Activated CD4-positive, alpha-beta T cell treated with anti-CD3 and anti-CD28 coated beads, Interleukin-2, amount 10 ng/mL, durations not matched to agents 24 days and 14 days (primary cell): ENCODE data around the gene HTR2B. TPM values are rescaled to one million over a fixed set of nuclear protein-coding genes. Genes with fewer than 3 reads are reported as not detected.
A peak's percentile ranks its signal among the peaks of the same experiment; 100 is the strongest.
"Not testable (repeated sequence)": the region's sequence is repeated elsewhere in the genome, so short reads cannot be mapped to it uniquely, and the experiment has no call there.

Experiments
- DNase-seq: peaks from one replicate; pipeline ENCODE4 v3.0.0; 2022
- H3K27ac Mint-ChIP-seq: one replicate; pipeline ENCODE4 v1.8.0; 2022; ENCODE audit warnings: mild to moderate bottlenecking, mixed read lengths
- H3K27me3 Mint-ChIP-seq: one replicate; pipeline ENCODE4 v1.8.0; 2022; ENCODE audit warnings: mixed read lengths
- H3K36me3 Mint-ChIP-seq: one replicate; pipeline ENCODE4 v1.8.0; 2022; ENCODE audit warnings: low read depth, mild to moderate bottlenecking, mixed read lengths
- H3K4me1 Mint-ChIP-seq: one replicate; pipeline ENCODE4 v1.8.0; 2021; ENCODE audit warnings: mixed read lengths
- H3K4me3 Mint-ChIP-seq: one replicate; pipeline ENCODE4 v1.8.0; 2022; ENCODE audit warnings: mild to moderate bottlenecking, moderate library complexity, mixed read lengths
- H3K9me3 Mint-ChIP-seq: one replicate; pipeline ENCODE4 v1.8.0; 2021; ENCODE audit warnings: mixed read lengths
- intact Hi-C: fragments of 100-400 bp; cut with micrococcal nuclease; formaldehyde crosslinking; loops from one replicate; pipeline ENCODE4 v1.15.1; 2023
- total RNA-seq: library from RNA; stranded (reverse); gene quantifications from 2 replicates; pipeline ENCODE4 v1.2.3, GENCODE V29; 2022

The HTR2B gene
- total RNA-seq, 1 donor from 2014 or later, result 0.09 TPM

DNA sequence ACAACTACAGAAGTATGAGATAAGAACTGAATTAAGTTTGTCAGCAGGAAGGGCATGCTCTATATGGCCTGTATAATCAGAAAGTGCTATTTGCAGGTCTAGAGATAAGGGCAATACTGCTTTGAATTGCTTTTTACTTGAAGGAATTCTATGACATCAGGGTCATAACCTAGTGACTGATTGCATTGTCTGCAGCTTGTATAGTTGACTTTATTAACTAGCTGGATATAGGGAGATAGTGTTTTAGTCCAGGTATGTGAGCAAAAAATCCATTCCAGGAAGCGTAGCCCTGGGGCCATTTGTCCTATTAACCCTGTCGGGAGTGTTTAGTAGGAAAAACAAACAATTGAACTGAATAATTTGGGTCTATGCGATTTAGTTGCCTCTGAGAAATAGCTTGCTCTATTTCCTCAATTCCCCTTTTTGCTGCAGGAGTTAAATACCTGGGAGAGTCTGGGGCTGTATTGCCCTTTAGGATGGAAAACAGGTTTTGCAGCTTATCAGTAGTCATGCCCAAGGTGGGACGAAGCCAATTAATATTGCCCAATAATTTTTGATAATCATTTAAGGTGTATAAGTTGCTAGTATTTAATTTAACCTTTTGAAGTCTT, 30.0 kb downstream of the HTR2B start:
- Mint-ChIP-seq H3K4me1 (no peaks in the 10 kb centered on the region), H3K27me3 (no peaks in the 10 kb centered on the region), H3K4me3 (no peak overlapping the region), H3K9me3 (peaks cover 10% of the 10 kb centered on the region), H3K27ac (no peak overlapping the region), H3K36me3 (peaks cover 68% of the 10 kb centered on the region)
- intact Hi-C loops, result no loop called here
- DNase-seq, result no peak

DNA sequence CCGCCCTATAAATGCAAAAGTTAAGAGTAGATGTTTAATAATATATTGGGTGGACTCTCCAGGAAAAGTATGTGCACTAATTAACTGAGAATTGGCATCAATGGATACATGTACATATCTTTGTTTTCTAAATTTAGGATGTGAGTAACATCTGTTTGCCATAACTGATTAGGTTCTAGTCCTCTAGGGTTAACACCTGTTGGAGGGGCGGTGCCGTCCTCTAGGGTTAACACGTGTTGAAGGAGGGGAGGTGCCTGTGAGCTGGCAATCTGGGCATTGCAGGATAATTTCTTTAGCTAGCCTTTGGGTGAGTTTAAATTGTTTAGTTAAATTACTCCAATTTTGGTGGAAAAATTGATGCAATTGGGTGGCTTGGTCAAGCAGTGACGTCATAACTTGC, 30.9 kb downstream of the HTR2B start:
- Mint-ChIP-seq H3K27me3 (no peaks in the 10 kb centered on the region), H3K4me1 (no peaks in the 10 kb centered on the region), H3K4me3 (no peak overlapping the region), H3K36me3 (peaks cover 64% of the 10 kb centered on the region), H3K27ac (no peak overlapping the region), H3K9me3 (peaks cover 9% of the 10 kb centered on the region)
- no peak for DNase-seq
- intact Hi-C loops, result no loop called here

DNA sequence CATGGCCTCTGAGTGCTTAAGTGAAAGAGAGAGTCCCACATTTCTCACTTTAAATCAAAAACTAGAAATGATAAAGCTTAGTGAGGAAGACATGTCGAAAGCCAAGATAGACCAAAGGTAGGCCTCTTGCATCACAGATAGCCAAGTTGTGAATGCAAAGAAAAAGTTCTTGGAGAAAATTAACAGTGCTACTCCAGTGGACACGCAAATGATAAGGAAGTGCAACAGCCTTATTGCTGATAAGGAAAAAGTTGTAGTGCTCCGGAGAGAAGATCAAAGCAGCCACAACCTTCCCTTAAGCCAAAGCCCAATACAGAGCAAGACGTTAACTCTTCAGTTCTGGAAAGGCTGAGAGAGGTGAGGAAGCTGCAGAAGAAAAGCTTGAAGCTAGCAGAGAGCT, 36.1 kb downstream of the HTR2B start:
- Mint-ChIP-seq H3K36me3 (peaks cover 49% of the 10 kb centered on the region), H3K4me1 (no peaks in the 10 kb centered on the region), H3K4me3 (no peak overlapping the region), H3K27me3 (no peaks in the 10 kb centered on the region), H3K9me3 (no peaks in the 10 kb centered on the region), H3K27ac (no peak overlapping the region)
- intact Hi-C loops, result no loop called here
- DNase-seq, result no peak

DNA sequence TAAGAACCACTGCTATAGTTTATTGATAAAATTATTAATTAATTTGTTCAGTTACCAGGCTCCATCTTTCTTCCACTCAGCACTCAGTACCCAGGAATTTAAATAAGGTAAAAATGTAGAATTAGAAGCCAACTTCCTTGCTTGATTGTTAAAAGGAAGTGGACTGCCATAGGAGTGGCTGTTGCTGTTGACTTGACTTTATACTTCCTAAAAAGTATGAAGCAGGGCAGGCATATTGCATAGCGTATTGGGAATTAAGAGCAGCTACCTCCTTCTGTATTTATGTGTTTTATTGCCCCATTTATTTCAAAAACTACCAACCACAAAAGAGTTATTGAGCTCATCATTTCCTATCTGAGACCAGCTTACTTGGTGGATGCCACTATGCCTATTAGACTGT, 40.3 kb downstream of the HTR2B start:
- Mint-ChIP-seq H3K4me3 (no peak overlapping the region), H3K36me3 (peaks cover 61% of the 10 kb centered on the region), H3K27me3 (no peaks in the 10 kb centered on the region), H3K4me1 (no peaks in the 10 kb centered on the region), H3K27ac (no peak overlapping the region), H3K9me3 (no peaks in the 10 kb centered on the region)
- no peak for DNase-seq
- intact Hi-C loops, result no loop called here

DNA sequence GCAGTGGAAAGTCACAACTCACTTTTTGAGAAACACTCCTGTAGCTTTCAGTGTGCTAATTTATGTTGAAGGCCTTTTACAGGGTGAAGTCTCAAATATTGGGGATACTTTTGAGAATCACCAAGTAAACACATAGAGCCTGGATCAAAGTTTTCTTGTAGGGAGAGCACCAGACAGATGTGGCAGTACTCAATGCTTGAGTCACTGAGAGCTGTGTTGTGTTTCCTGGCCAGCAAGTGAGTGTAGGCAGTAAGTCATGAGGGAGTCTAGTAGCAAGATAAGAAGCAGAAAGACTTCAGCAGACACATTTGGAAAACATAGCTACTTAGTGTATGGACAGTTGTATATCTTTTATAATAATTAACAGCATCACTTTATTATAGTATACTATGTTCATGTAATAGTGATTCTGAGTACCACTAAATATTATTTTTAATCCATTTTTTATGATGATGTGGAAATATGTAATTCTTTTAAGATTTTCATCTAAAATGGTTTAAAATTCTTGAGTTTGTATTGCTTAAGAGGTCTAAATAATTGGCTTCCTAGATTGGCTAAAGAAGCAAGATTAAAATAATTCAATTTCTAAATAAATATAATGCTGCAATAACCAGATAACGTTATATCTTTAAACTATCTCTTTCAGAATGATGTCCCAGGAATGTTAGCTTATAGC, 55.3 kb downstream of the HTR2B start:
- intact Hi-C loops, result no loop called here
- Mint-ChIP-seq H3K27me3 (no peaks in the 10 kb centered on the region), H3K27ac (no peak overlapping the region), H3K36me3 (peaks cover 46% of the 10 kb centered on the region), H3K4me3 (no peak overlapping the region), H3K9me3 (no peaks in the 10 kb centered on the region), H3K4me1 (peaks cover 9% of the 10 kb centered on the region)
- peak; percentile 52 for DNase-seq

DNA sequence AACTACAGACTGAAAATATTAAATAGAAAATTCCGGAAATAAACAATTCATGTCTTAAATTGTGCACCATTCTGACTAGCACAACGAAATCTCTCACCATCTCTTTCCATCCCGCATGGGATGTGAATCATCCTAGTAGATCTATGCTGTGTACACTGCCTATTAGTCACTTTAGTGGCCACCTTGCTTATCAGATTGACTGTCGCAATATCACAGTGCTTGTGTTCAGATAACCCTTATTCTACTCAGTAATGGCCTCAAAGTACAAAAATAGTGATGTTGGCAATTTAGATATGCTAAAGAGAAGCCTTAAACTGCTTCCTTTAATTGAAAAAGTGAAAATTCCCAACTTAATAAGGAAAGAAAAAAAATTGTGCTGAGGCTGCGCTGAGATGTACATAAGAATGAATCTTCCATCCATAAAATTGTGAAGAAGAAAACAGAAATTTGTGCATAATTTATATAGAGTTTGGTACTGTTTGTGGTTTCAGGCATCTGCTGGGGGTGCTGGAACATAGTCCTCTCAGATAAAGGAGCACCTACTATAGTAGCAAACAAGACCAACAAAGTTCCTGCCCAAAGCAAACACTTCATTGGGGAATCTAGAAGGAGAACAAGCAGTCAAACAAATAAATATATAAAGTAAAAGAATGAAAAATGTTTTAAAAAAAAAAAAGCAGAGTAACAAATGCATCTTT, 56.2 kb downstream of the HTR2B start:
- Mint-ChIP-seq H3K9me3 (no peaks in the 10 kb centered on the region), H3K27me3 (no peaks in the 10 kb centered on the region), H3K36me3 (peaks cover 47% of the 10 kb centered on the region), H3K4me3 (no peak overlapping the region), H3K27ac (peak overlapping the region; percentile 52), H3K4me1 (peaks cover 9% of the 10 kb centered on the region)
- peak; percentile 55 for DNase-seq
- intact Hi-C loops, result no loop called here

DNA sequence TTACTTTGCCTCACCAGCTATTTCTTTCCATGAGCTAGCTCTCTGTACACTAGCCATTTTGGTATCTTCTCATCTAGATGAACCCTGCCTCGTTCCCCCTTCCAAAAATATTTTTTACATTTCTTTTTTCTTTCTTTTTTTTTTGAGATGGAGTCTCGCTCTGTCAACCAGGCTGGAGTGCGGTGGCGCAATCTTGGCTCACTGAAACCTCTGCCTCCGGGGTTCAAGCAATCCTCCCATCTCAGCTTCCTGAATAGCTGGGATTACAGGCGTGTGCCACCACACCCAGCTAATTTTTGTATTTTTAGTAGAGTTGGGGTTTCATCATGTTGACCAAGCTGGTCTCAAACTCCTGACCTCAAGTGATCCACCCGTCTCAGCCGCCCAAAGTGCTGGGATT, 57.3 kb downstream of the HTR2B start:
- H3K4me3 Mint-ChIP-seq, intact Hi-C loops, H3K9me3 Mint-ChIP-seq, H3K27ac Mint-ChIP-seq, H3K27me3 Mint-ChIP-seq, H3K4me1 Mint-ChIP-seq: not testable (repeated sequence)
- DNase-seq, result peak; percentile 33
- H3K36me3 Mint-ChIP-seq, result peaks cover 53% of the 10 kb centered on the region

DNA sequence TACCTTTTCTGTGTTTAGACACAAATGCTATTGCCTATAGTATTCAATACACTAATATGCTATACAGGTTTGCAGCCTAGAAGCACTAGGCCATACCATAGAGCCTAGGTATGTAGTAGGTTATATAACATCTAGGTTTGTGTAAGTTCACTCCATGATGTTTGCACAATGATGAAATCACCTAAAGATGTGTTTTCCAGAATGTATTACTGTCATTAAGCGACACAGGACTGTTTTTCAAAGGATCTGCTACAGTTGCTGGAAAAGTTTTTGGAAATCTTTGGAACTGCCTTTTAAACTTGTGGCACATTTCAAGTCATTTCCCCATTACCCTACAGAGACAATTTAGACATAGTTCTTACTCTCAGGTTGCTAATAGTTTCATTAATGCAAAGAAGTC, 58.9 kb downstream of the HTR2B start:
- Mint-ChIP-seq H3K36me3 (peaks cover 51% of the 10 kb centered on the region), H3K4me1 (peaks cover 13% of the 10 kb centered on the region), H3K27me3 (no peaks in the 10 kb centered on the region), H3K27ac (no peak overlapping the region), H3K9me3 (no peaks in the 10 kb centered on the region), H3K4me3 (no peak overlapping the region)
- intact Hi-C loops, result no loop called here
- no peak for DNase-seq

DNA sequence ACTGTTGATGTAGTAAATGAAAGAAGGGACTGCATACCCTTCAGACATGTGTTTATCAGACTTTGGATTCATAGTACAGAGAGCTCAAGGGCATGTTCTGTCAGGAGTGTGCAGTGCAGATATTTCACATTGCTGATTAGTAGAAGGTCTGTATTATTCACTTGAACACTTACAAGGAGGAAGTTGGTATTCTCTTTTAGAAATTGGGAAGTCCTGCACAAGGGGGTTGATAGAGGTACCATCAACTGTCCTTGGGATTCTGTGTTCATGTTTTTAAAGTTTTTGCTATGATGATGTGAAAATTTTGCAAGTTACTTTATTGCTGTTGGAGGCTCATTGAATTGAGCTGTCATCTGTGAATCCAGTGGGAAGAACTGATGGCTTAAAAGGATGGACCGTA, 61.5 kb downstream of the HTR2B start:
- no peak overlapping the region for H3K27ac Mint-ChIP-seq
- intact Hi-C loops, result no loop called here
- peaks cover 50% of the 10 kb centered on the region for H3K36me3 Mint-ChIP-seq
- H3K4me3 Mint-ChIP-seq, result no peak overlapping the region
- H3K9me3 Mint-ChIP-seq, result no peaks in the 10 kb centered on the region
- DNase-seq, result no peak
- H3K4me1 Mint-ChIP-seq, result peaks cover 28% of the 10 kb centered on the region
- no peaks in the 10 kb centered on the region for H3K27me3 Mint-ChIP-seq

DNA sequence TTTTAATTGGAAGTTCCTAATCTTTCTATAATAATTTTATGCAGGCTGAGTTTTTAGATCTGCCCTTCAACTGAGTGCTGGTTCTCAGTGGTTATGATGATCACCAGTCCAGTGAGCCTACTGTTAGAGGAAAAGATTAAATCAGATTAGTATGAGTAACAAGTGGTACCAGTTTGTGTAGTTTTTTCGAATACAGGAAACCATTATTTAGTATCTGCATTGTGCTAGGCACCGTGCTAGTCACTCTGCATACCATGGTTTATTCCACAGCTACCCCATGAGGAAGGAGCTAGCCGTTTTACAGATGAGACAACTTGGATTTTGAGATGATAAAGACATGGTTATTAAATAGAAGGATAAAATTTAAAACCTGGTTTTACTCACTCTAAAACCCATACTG, 62.1 kb downstream of the HTR2B start:
- intact Hi-C loops, result no loop called here
- peaks cover 29% of the 10 kb centered on the region for H3K4me1 Mint-ChIP-seq
- no peak for DNase-seq
- no peaks in the 10 kb centered on the region for H3K9me3 Mint-ChIP-seq
- H3K27me3 Mint-ChIP-seq, result no peaks in the 10 kb centered on the region
- H3K27ac Mint-ChIP-seq, result no peak overlapping the region
- no peak overlapping the region for H3K4me3 Mint-ChIP-seq
- H3K36me3 Mint-ChIP-seq, result peaks cover 47% of the 10 kb centered on the region

DNA sequence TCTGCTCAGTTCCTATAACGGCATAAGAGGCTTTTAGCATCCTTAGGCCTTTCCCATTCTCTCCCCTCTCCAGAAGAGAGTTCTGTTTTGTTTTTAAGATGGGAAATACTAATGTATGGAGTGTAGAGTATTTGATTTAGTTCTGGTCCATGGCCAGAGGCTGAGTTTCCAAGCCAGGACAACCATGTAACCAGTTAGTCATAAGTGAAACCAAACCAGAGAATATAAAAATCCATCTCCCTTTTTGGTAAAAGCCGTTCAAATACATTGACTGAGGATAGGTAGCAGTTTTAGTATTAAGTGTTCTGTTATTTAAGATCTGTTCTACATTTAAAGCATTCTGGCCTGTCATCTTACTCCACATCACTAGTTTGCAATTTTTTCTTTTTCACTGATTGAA, 65.1 kb downstream of the HTR2B start:
- no peak for DNase-seq
- no peaks in the 10 kb centered on the region for H3K9me3 Mint-ChIP-seq
- H3K36me3 Mint-ChIP-seq, result peaks cover 34% of the 10 kb centered on the region
- H3K27me3 Mint-ChIP-seq, result no peaks in the 10 kb centered on the region
- no peak overlapping the region for H3K27ac Mint-ChIP-seq
- no peak overlapping the region for H3K4me3 Mint-ChIP-seq
- peaks cover 37% of the 10 kb centered on the region for H3K4me1 Mint-ChIP-seq
- intact Hi-C loops, result loop anchor here (5.0 to 10.0 kb wide), 2 partner anchors 403 to 725 kb away; partner anchors contain the start of genes COPS7B, NCL and PDE6D

DNA sequence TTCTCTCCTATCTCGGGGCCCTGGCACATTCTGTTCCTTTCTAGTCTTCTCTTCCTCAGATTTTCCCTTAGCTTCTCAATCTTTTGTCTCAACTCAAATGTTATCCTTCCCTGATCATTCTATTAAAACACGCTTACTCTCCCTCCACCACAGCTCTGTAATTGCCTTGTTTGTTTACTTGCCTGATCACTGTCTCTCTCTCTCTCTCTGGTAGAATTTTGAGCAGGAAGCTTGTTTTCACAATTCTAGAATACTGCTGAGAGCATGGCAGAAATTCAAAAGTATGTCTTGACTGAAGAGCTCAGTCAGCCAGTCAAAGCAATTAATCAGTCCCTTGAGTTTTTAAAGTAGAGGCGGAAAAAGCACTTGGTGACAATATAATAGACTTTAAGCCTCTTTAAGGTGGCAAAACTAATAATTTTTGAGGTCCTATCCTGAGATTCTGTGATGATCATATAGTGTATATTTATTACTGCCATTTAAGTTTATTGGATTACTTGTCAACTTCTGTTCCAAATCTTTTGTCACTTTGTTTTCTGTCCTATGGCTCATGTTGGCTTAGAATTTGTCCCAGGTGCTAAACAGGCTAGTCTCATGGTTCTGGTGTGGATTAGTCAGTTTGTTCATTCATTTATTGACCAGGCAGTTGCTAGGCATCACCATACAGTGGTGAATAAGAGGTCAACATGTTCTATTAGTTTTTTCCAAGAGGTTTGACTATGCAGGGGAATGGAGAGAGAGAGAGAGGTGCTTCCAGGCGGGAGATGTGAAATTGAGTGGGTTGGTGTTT, 65.9 kb downstream of the HTR2B start:
- Mint-ChIP-seq H3K27me3 (peaks cover 4% of the 10 kb centered on the region), H3K36me3 (peaks cover 30% of the 10 kb centered on the region), H3K4me1 (peaks cover 40% of the 10 kb centered on the region), H3K4me3 (peak overlapping the region; percentile 95), H3K9me3 (no peaks in the 10 kb centered on the region), H3K27ac (peak overlapping the region; percentile 9)
- intact Hi-C loops, result loop anchor here (5.0 to 10.0 kb wide), 2 partner anchors 403 to 726 kb away; partner anchors contain the start of genes COPS7B, NCL and PDE6D
- DNase-seq, result peak; percentile 51
